HCT116 (cell line): ENCODE data around the gene SFXN5. TPM values are rescaled to one million over a fixed set of nuclear protein-coding genes. Genes with fewer than 3 reads are reported as not detected.

ENCODE experiments used
- ATAC-seq: fragments of 200-7000 bp; cut with Tn5 transposase; 2 replicates; pipeline ENCODE4 v1.9.1; 2020; ENCODE audit warnings: mild to moderate bottlenecking, moderate library complexity
- BruUV-seq: library from RNA; stranded (reverse); fragments of 400-500 nt; replicated peaks from 2 replicates; lab custom pipeline; 2021; lab: Mats Ljungman, UMichigan
- CTCF ChIA-PET: fragments of 300-600 bp; sonication (Branson Sonifier 250); formaldehyde crosslinking; loops from one replicate; lab custom pipeline; 2021; ENCODE audit warnings: antibody characterized with exemption; lab: Charles Lee
- POLR2A ChIA-PET: fragments of 300-600, 350-600 bp; sonication (Branson Sonifier 250); formaldehyde crosslinking; loops from one replicate; lab custom pipeline; 2021; ENCODE audit warnings: antibody characterized with exemption; lab: Charles Lee
- RAD21 ChIA-PET, 2 experiments: fragments of 300-600 bp; sonication (Branson Sonifier 250); formaldehyde crosslinking; loops; one replicate each; lab custom pipeline; 2023; ENCODE audit warnings: low total read pairs in 2 of 2; ENCODE audit not compliant: uncharacterized antibody in 2 of 2, unreplicated experiment in 2 of 2, low non-redundant PET in 1 of 2; lab: Charles Lee
- DNase-seq: peaks from one replicate; pipeline ENCODE4 v3.0.0-alpha.2; 2010; ENCODE audit warnings: low read depth, low spot score
- H2AFZ ChIP-seq: fragments of 200-600 bp; shearing (Covaris generic), sonication (generic); 2 replicates; pipeline ENCODE4 v1.6.1; 2017; ENCODE audit warnings: low read depth, mixed run types, mixed read lengths, antibody characterized with exemption, low read length; ENCODE audit not compliant: poor library complexity, severe bottlenecking
- H3K27ac ChIP-seq: 2 replicates; pipeline ENCODE4 v1.5.1; 2012; ENCODE audit warnings: low read depth, low read length
- H3K27me3 ChIP-seq: fragments of 200-600 bp; sonication (generic); 2 replicates; pipeline ENCODE4 v1.6.1; 2016; ENCODE audit warnings: mixed run types, low read length, mixed read lengths; ENCODE audit not compliant: insufficient read depth
- H3K36me3 ChIP-seq, 2 experiments: fragments of 200-500 bp in 1 of 2; fragments of 200-600 bp in 1 of 2; sonication (Bioruptor generic) in 1 of 2; sonication (generic) in 1 of 2; 2 replicates each; pipeline versions ENCODE4 v1.5.1 to v1.6.1; 2014 to 2016; ENCODE audit warnings: low read length in 2 of 2, inconsistent platforms in 1 of 2, mixed read lengths in 1 of 2, mixed run types in 1 of 2; ENCODE audit not compliant: insufficient read depth in 2 of 2, control insufficient read depth in 1 of 2
- H3K4me1 ChIP-seq, 2 experiments: fragments of 200-600 bp in 1 of 2; sonication (generic) in 1 of 2; 2 replicates each; pipeline versions ENCODE4 v1.5.1 to v1.6.1; 2012 to 2017; ENCODE audit warnings: low read length in 2 of 2, inconsistent platforms in 1 of 2, mild to moderate bottlenecking in 1 of 2, mixed read lengths in 1 of 2, mixed run types in 1 of 2, moderate library complexity in 1 of 2; ENCODE audit not compliant: insufficient read depth in 2 of 2, control insufficient read depth in 1 of 2
- H3K4me2 ChIP-seq: fragments of 200-600 bp; sonication (generic); 2 replicates; pipeline ENCODE4 v1.6.1; 2017; ENCODE audit warnings: mixed run types, low read length, mixed read lengths
- H3K4me3 ChIP-seq, 2 experiments: fragments of 200-600 bp in 1 of 2; sonication (generic) in 1 of 2; replicated peaks in 1 of 2; 2 replicates each; pipeline ENCODE4 v1.5.1; 2011 to 2016; ENCODE audit warnings: low read length in 2 of 2, control low read depth in 1 of 2, low read depth in 1 of 2, mild to moderate bottlenecking in 1 of 2, mixed read lengths in 1 of 2, mixed run types in 1 of 2
- H3K79me2 ChIP-seq: fragments of 200-600 bp; sonication (generic); 2 replicates; pipeline ENCODE4 v1.6.1; 2017; ENCODE audit warnings: mild to moderate bottlenecking, mixed run types, low read length, moderate library complexity, mixed read lengths; ENCODE audit not compliant: insufficient read depth
- H3K9ac ChIP-seq: fragments of 200-600 bp; sonication (generic); 2 replicates; pipeline ENCODE4 v1.6.1; 2016; ENCODE audit warnings: low read length, mixed read lengths
- H3K9me2 ChIP-seq: fragments of 200-600 bp; sonication (generic), shearing (Covaris generic); 2 replicates; pipeline ENCODE4 v1.6.1; 2017; ENCODE audit warnings: mixed run types, mild to moderate bottlenecking, moderate library complexity; ENCODE audit not compliant: insufficient read depth
- H3K9me3 ChIP-seq, 2 experiments: fragments of 200-500 bp in 1 of 2; fragments of 200-600 bp in 1 of 2; sonication (Bioruptor generic) in 1 of 2; sonication (generic) in 1 of 2; 2 replicates each; pipeline ENCODE4 v1.6.1; 2014 to 2017; ENCODE audit warnings: low read length in 2 of 2, mixed read lengths in 2 of 2, inconsistent platforms in 1 of 2, low read depth in 1 of 2, mild to moderate bottlenecking in 1 of 2, mixed run types in 1 of 2, moderate library complexity in 1 of 2; ENCODE audit not compliant: control insufficient read depth in 1 of 2, insufficient read depth in 1 of 2
- H4K20me1 ChIP-seq: fragments of 200-600 bp; sonication (generic), shearing (Covaris generic); 2 replicates; pipeline ENCODE4 v1.6.1; 2017; ENCODE audit warnings: mixed run types, mild to moderate bottlenecking, moderate library complexity; ENCODE audit not compliant: insufficient read depth
- CBX3 ChIP-seq: IDR thresholded peaks from 2 replicates; pipeline ENCODE4 v1.6.1; 2012; ENCODE audit warnings: low read depth
- CEBPB ChIP-seq: IDR thresholded peaks from 2 replicates; pipeline ENCODE4 v1.6.1; 2012; ENCODE audit warnings: low read depth
- EGR1 ChIP-seq: IDR thresholded peaks from 2 replicates; pipeline ENCODE4 v1.6.1; 2012; ENCODE audit warnings: low read depth
- ELF1 ChIP-seq: IDR thresholded peaks from 2 replicates; pipeline ENCODE4 v1.6.1; 2012; ENCODE audit warnings: low read depth, borderline replicate concordance
- EZH2phosphoT487 ChIP-seq: fragments of 200-600 bp; IDR thresholded peaks from 2 replicates; pipeline ENCODE4 v1.6.1; 2018; ENCODE audit warnings: antibody characterized with exemption, borderline replicate concordance
- FOSL1 ChIP-seq: IDR thresholded peaks from 2 replicates; pipeline ENCODE4 v1.6.1; 2012; ENCODE audit warnings: low read depth
- JUND ChIP-seq: IDR thresholded peaks from 2 replicates; pipeline ENCODE4 v1.6.1; 2012
- POLR2AphosphoS5 ChIP-seq: IDR thresholded peaks from 2 replicates; pipeline ENCODE4 v1.6.1; 2011; ENCODE audit warnings: mild to moderate bottlenecking, low read depth, low read length, moderate library complexity
- RAD21 ChIP-seq: IDR thresholded peaks from 2 replicates; pipeline ENCODE4 v1.6.1; 2012; ENCODE audit warnings: low read depth, mild to moderate bottlenecking
- SIN3A ChIP-seq: IDR thresholded peaks from 2 replicates; pipeline ENCODE4 v1.6.1; 2012; ENCODE audit warnings: low read depth
- SP1 ChIP-seq: IDR thresholded peaks from 2 replicates; pipeline ENCODE4 v1.6.1; 2012; ENCODE audit warnings: low read depth
- SRF ChIP-seq: IDR thresholded peaks from 2 replicates; pipeline ENCODE4 v1.6.1; 2012; ENCODE audit warnings: low read depth
- TCF7L2 ChIP-seq: IDR thresholded peaks from 2 replicates; pipeline ENCODE4 v1.7.0; 2011; ENCODE audit warnings: borderline replicate concordance, inconsistent platforms; ENCODE audit not compliant: insufficient read depth, insufficient read length; ENCODE audit errors: extremely low read depth
- ZFX ChIP-seq: fragments of 450-650 bp; IDR thresholded peaks from 2 replicates; pipeline ENCODE4 v1.6.1; 2017
- intact Hi-C: fragments of 100-400 bp; cut with micrococcal nuclease; formaldehyde crosslinking; loops from 2 replicates; pipeline ENCODE4 v1.10.0; 2022
- total RNA-seq: library from RNA; stranded (reverse); gene quantifications from one replicate; pipeline ENCODE4 v1.2.1, GENCODE V29; 2021; ENCODE audit not compliant: unreplicated experiment
- TF ChIP-seq, protein P1 (sequence below): IDR thresholded peaks from 2 replicates; pipeline ENCODE4 v1.6.1; 2012
- TF ChIP-seq, protein P2 (sequence below): IDR thresholded peaks from 2 replicates; pipeline ENCODE4 v1.6.1; 2012
- TF ChIP-seq, protein P3 (sequence below): IDR thresholded peaks from 2 replicates; pipeline ENCODE4 v1.6.1; 2011; ENCODE audit warnings: mild to moderate bottlenecking, low read length, moderate library complexity; ENCODE audit not compliant: insufficient replicate concordance; ENCODE audit errors: extremely low read depth
- TF ChIP-seq, protein P4 (sequence below), 3 experiments: fragments of 200-600 bp in 1 of 3; sonication (generic) in 1 of 3; IDR thresholded peaks in 2 of 3; conservative IDR thresholded peaks in 1 of 3; 2 replicates each; pipeline ENCODE4 v1.5.1; 2012 to 2017; ENCODE audit warnings: low read depth in 2 of 3, low read length in 2 of 3, antibody characterized with exemption in 1 of 3, borderline replicate concordance in 1 of 3, control low read depth in 1 of 3, mild to moderate bottlenecking in 1 of 3, mixed read lengths in 1 of 3, mixed run types in 1 of 3, moderate library complexity in 1 of 3; ENCODE audit not compliant: insufficient read depth in 1 of 3

SFXN5 gene
- total RNA-seq, 1 experiment from 2014 or later = 10.0 TPM

DNA sequence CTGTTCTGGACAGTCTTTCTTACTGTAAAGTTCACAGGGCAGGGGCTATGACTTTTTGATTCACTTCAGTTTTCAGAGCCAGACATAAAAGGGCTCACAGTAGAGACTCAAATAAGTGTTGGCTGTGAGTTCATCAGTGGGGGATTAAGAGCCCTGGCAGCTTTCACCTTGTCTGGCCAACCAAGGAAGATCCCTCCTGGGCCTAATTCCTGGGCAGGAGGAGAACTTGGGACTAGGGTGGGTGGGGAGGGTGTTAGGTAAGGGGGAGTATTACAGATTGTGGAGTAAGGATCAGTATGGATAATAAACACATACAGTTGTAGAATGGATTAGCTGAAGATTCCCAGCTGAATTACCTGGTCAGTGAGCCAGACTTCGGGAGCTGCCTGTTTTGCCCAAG, 904 bp upstream of the SFXN5 start:
- H3K27ac ChIP-seq = peak overlapping the region; percentile 74; the same call in 1 of the 2 replicates
- peaks cover 5 to 19% of the 10 kb centered on the region in 2 experiments; a peak in 3 of 4 replicates for H3K4me1 ChIP-seq
- no peak for ATAC-seq
- H3K79me2 ChIP-seq = peaks cover 31% of the 10 kb centered on the region; the same call in 1 of the 2 replicates
- CTCF ChIA-PET = no interaction called here
- TF ChIP-seq TCF7L2 (no peak), EZH2phosphoT487 (no peak), CBX3 (no peak), RAD21 (no peak), SP1 (no peak), SRF (no peak), ELF1 (no peak), ZFX (no peak), SIN3A (no peak), POLR2AphosphoS5 (no peak), EGR1 (no peak), CEBPB (no peak), FOSL1 (no peak), JUND (no peak)
- TF ChIP-seq, protein P1, sequence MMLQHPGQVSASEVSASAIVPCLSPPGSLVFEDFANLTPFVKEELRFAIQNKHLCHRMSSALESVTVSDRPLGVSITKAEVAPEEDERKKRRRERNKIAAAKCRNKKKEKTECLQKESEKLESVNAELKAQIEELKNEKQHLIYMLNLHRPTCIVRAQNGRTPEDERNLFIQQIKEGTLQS = no peak
- TF ChIP-seq, protein P2, sequence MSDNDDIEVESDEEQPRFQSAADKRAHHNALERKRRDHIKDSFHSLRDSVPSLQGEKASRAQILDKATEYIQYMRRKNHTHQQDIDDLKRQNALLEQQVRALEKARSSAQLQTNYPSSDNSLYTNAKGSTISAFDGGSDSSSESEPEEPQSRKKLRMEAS = no peak
- TF ChIP-seq, protein P3, sequence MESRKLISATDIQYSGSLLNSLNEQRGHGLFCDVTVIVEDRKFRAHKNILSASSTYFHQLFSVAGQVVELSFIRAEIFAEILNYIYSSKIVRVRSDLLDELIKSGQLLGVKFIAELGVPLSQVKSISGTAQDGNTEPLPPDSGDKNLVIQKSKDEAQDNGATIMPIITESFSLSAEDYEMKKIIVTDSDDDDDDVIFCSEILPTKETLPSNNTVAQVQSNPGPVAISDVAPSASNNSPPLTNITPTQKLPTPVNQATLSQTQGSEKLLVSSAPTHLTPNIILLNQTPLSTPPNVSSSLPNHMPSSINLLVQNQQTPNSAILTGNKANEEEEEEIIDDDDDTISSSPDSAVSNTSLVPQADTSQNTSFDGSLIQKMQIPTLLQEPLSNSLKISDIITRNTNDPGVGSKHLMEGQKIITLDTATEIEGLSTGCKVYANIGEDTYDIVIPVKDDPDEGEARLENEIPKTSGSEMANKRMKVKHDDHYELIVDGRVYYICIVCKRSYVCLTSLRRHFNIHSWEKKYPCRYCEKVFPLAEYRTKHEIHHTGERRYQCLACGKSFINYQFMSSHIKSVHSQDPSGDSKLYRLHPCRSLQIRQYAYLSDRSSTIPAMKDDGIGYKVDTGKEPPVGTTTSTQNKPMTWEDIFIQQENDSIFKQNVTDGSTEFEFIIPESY = no peak
- TF ChIP-seq, protein P4, sequence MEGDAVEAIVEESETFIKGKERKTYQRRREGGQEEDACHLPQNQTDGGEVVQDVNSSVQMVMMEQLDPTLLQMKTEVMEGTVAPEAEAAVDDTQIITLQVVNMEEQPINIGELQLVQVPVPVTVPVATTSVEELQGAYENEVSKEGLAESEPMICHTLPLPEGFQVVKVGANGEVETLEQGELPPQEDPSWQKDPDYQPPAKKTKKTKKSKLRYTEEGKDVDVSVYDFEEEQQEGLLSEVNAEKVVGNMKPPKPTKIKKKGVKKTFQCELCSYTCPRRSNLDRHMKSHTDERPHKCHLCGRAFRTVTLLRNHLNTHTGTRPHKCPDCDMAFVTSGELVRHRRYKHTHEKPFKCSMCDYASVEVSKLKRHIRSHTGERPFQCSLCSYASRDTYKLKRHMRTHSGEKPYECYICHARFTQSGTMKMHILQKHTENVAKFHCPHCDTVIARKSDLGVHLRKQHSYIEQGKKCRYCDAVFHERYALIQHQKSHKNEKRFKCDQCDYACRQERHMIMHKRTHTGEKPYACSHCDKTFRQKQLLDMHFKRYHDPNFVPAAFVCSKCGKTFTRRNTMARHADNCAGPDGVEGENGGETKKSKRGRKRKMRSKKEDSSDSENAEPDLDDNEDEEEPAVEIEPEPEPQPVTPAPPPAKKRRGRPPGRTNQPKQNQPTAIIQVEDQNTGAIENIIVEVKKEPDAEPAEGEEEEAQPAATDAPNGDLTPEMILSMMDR (IDR thresholded peaks at IDR 0.05 in 2 of 3, conservative IDR thresholded peaks at IDR 0.05 in 1 of 3; ENCODE audit: borderline replicate concordance in 1 of 3, insufficient read depth in 1 of 3, low read depth in 2 of 3, low read length in 2 of 3) = no peak
- TF ChIP-seq, all 23 proteins: peak for 0
- no TSS peak for BruUV-seq
- Histone ChIP-seq H3K36me3 (no peaks in the 10 kb centered on the region), H3K27me3 (no peaks in the 10 kb centered on the region), H3K4me3 (peak overlapping the region in 1 of 2 experiments; percentile 81; a peak in 2 of 4 replicates), H3K9me2 (no peaks in the 10 kb centered on the region), H3K9ac (no peak overlapping the region; the same call in 1 of the 2 replicates), H3K9me3 (no peaks in the 10 kb centered on the region), H4K20me1 (no peaks in the 10 kb centered on the region), H3K4me2 (peak overlapping the region; percentile 94), H2AFZ (no peak overlapping the region)
- intact Hi-C loops = loop anchor here (5.0 kb wide), 1 partner anchor 80 kb away; no protein-coding TSS in a partner anchor
- POLR2A ChIA-PET = no interaction called here
- RAD21 ChIA-PET = no interaction called here
- DNase-seq = no peak
